HG03460 (cell line): ENCODE data around the gene SLIT3.

Experiments used
- ATAC-seq: cut with Tn5 transposase; IDR thresholded peaks from one replicate; pipeline ENCODE4 v1.9.1; 2021; ENCODE audit not compliant: unreplicated experiment

Gene SLIT3

GRCh38 chr5:169299663-169300467, 1.1 kb downstream of the SLIT3 start:
- ATAC-seq = no peak

- no peak for ATAC-seq
Measured at GRCh38 chr5:169299191-169299662, 1.7 kb downstream of the SLIT3 start.

GRCh38 chr5:169298193-169298592, 2.7 kb downstream of the SLIT3 start:
- no peak for ATAC-seq

- ATAC-seq = no peak
Measured at GRCh38 chr5:169296419-169297143, 4.4 kb downstream of the SLIT3 start.

GRCh38 chr5:169295306-169295705, 5.6 kb downstream of the SLIT3 start:
- ATAC-seq = no peak

- ATAC-seq = no peak
Measured at GRCh38 chr5:169294621-169295020, 6.3 kb downstream of the SLIT3 start.

- no peak for ATAC-seq
Measured at GRCh38 chr5:169291877-169292276, 9.1 kb downstream of the SLIT3 start.

GRCh38 chr5:169290895-169291294, 10.0 kb downstream of the SLIT3 start:
- ATAC-seq = no peak

- no peak for ATAC-seq
Measured at GRCh38 chr5:169289520-169289919, 11.4 kb downstream of the SLIT3 start.

- no peak for ATAC-seq
Measured at GRCh38 chr5:169288066-169288930, 12.6 kb downstream of the SLIT3 start.

GRCh38 chr5:169287529-169287928, 13.4 kb downstream of the SLIT3 start:
- no peak for ATAC-seq

GRCh38 chr5:169286572-169287300, 14.2 kb downstream of the SLIT3 start:
- no peak for ATAC-seq

GRCh38 chr5:169283887-169284286, 17.1 kb downstream of the SLIT3 start:
- ATAC-seq = no peak

GRCh38 chr5:169281625-169282024, 19.3 kb downstream of the SLIT3 start:
- ATAC-seq = no peak

- no peak for ATAC-seq
Measured at GRCh38 chr5:169280696-169281095, 20.2 kb downstream of the SLIT3 start.

- no peak for ATAC-seq
Measured at GRCh38 chr5:169280286-169280685, 20.7 kb downstream of the SLIT3 start.

GRCh38 chr5:169279125-169279524, 21.8 kb downstream of the SLIT3 start:
- no peak for ATAC-seq

- no peak for ATAC-seq
Measured at GRCh38 chr5:169273881-169274280, 27.1 kb downstream of the SLIT3 start.

- ATAC-seq = no peak
Measured at GRCh38 chr5:169273451-169273850, 27.5 kb downstream of the SLIT3 start.

- ATAC-seq = no peak
Measured at GRCh38 chr5:169272731-169273427, 28.1 kb downstream of the SLIT3 start.
